Mesenteric fat pad (tissue), 1 donor: ENCODE measurements around the gene S100A16. TPM values are rescaled to one million over a fixed set of nuclear protein-coding genes. Genes with fewer than 3 reads are reported as not detected.

ENCODE experiments used
- DNase-seq: peaks from one replicate; pipeline ENCODE4 v3.0.0-alpha.2; 2020; ENCODE audit warnings: low spot score
- total RNA-seq: library from RNA; stranded (reverse); fragmentation: NEBNext Ultra II Directional; extraction: Animal tissue kit (Norgen Biotek cat#: 25700); gene quantifications from one replicate; pipeline ENCODE4 v1.2.1, GENCODE V29; 2021
- donor health status: DM: yes; HTN: yes; CAD: no.

The S100A16 gene
- total RNA-seq, 1 donor from 2014 or later = 107 TPM

DNA sequence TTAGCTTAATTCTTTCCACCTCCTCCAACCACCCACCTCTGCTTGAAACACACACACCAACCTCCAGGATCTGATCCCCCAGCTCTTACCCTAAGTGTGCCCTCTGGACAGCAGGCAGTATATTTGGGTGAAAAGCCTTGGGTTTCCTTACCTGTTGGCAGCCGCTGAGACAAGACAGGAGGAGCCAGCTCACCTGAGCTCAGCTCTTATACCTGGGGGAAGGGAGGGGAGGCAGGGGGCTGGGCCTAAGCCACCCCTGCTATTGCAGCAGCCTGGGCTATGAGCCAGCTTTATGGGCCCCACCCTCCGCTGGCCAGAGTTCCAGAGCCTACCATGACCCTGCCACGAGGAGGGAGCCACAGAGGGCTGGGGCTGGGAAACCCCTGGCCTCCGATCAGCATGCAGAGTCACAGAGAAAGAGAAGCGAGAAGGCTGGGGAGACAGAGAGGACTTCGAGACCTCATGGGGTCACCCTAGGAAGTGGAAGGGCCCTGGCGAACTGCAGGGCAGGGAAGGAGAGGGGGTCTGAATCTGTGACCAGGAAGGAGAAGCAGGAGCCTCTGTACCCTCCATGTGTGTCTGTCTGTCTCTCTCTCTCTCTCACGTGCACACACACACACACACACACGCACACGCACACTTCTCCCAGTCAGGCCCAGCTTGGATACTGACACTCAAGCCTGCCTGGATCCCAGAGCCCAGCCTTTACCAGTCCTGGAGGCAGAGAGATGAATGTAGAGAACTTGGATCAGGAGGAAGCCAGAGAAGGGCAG, 3.4 kb upstream of the S100A16 start, which contains the start of gene S100A14:
Gene S100A14 (minus strand): TSS at position 182 of the 773 bp plus-strand sequence. CDS start 467 bp downstream, outside the sequence.
- no peak for DNase-seq

GRCh38 chr1:153615406-153615805, 2.5 kb upstream of the S100A16 start:
- DNase-seq = no peak

- no peak for DNase-seq
Measured at GRCh38 chr1:153614906-153615305, 2.0 kb upstream of the S100A16 start.

- no peak for DNase-seq
Measured at GRCh38 chr1:153614189-153614900, 1.4 kb upstream of the S100A16 start.

DNA sequence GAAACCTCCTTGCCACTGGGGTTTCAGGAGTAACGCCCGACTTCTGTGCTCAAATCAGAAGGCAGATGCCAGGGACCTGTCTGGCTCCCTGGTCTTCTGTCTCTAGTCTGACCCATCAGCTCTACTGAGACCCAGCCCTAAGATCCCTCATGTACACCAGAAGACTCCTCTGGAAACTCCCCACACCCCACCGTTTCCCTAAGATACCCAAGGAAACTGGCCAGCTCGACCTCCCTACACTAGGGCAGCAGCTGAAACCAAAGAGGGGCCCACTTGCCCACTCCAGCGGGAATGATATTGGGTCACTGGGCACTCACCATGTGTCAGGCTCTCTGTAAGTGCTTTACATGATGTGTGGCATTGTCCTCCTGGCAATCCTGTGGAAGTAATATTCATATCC, 469 bp upstream of the S100A16 start:
- DNase-seq = no peak

DNA sequence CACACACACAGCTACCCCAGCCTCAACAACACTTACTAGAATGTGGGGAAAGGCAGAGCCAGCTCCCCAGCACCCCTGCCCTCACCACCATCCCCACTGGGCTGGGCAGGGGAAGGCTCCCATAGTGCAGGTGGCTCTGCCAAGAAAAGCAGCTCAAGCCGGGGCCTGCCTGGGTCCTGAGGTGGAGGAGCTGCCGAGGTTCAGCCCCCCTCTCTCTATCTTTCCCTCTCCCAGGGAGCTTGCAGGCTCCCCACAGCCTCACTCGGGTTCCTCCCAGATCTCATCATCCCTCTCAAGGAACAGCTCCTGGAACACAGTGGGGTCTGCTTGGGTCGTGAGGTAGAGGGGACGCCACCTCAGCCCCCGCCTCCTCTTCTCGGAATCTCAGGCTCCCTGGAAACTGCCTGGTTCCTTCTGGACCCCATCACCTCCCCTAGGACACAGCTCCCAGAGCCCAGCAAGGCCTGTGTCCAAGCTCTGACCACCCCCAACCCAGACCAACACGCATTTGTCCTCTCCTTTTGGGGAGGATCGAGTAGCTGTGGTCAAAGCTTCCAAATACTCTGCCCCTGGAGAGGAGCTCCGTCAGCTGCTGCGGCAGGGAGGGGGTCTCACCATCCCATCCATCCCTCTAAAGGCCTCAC, 704 bp downstream of the S100A16 start:
- DNase-seq = no peak

DNA sequence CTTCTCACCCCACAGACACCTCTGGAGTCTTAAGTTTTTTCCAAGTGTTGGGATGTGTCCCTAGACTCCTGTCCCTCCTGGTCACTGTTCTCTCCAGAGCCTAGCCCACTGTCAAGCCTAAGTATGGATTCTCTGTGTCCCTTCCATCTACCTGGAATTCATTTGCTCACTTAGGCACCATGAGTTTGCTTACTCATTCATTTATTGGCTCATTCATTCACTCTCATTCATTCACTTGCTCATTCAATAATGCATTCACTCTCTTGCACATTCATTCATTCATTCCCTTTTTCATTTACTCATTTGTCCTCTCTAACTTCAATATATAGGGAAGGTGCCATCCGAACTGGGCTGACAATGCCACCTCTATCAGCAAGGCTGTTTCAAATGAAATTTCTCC, 1.6 kb downstream of the S100A16 start:
- no peak for DNase-seq

- DNase-seq = no peak
Measured at GRCh38 chr1:153610811-153611301, 2.1 kb downstream of the S100A16 start.

DNA sequence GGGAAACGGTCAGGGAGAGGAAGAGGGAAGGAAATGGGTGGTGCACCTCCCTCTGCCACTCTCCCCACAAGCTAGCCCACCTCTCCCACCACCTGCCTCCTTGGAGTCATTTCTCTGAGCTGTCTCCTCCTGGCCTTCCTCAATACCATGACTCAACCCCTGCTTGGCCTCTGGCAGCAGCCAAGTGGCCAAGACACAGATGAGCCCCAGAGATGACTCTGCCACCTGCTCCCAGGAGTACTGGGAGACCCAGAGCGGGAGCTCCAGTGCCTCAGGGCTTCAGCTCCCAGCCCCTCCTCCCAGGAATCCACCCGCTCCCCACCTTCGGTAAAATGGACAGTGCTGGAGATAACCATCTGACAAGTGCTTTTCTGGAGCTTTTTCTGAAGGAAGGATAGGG, 2.6 kb downstream of the S100A16 start:
- no peak for DNase-seq

DNA sequence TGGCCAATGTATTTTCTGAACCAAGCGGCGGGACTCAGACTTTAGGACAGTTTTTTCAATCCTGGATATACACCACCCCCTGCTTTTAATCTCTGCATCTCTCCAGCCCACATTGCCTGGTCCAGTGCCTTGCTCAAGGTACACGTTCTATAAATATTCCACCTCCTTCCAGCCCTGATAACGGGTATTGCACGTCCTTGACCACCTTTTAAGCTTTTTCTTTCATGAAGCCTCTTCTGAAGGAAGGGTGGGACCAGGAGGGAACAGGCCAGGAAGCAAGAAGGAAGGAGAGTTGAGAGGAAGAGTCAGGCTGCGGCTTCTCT, 3.4 kb downstream of the S100A16 start:
- no peak for DNase-seq

GRCh38 chr1:153608742-153609584, 4.0 kb downstream of the S100A16 start:
- no peak for DNase-seq

GRCh38 chr1:153608089-153608682, 4.8 kb downstream of the S100A16 start:
- no peak for DNase-seq

DNA sequence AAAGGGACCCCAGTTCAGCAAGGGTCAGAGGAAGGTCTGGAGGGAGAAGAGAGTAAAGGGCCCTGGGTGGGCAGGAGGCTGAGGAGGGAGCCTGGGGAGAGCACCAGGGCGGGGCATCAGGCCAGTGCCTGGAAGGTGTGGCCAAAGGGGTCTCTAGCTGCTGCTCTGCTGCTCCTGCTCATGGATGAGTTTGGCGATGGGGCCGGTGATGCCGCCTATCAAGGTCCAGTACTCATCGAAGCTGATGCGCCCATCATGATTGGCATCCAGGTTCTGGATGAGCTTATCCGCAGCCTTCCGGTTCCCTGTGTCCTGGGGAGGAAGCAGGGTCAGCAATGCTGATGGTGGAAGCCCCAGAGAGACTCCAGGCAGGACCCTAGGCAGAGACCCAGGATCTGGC, 5.6 kb downstream of the S100A16 start:
- DNase-seq = no peak

DNA sequence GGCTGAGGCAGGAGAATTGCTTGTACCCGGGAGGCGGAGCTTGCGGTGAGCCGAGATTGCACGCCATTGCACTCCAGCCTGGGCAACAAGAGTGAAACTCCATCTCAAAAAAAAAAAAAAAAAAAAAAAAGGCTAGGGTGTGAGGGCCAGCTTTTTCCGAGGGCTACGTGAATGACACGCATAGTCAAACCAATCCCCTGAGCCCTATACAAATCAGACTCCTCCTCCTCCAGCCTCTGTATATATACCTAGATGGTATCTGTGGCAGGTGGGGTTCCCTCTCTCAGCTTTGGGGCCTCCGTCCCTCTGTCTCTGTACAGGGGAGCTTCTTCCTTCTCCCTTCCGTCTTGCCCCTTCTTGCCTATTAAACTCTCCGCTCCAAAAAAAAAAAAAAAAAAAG, 6.7 kb downstream of the S100A16 start:
- DNase-seq = no peak

GRCh38 chr1:153602749-153603148, 10.2 kb downstream of the S100A16 start:
- DNase-seq = no peak

DNA sequence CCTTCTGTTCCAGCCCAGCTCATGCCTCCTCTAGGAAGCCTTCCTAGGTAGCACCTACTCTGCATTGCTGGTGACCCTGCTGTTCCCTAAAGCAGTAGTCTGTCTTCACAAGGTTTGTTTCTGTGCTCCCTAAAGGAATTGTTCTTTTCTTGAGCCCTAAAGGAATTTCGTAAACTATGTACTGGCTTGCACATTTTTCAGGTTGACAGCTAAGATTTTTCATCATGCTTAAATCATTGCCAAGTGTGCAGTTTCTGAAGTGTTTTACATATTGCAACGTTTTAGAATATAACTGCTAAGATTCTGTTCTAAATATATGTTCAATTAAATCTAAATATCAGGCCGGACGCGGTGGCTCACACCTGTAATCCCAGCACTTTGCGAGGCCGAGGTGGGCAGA, 13.1 kb downstream of the S100A16 start:
- no peak for DNase-seq

DNA sequence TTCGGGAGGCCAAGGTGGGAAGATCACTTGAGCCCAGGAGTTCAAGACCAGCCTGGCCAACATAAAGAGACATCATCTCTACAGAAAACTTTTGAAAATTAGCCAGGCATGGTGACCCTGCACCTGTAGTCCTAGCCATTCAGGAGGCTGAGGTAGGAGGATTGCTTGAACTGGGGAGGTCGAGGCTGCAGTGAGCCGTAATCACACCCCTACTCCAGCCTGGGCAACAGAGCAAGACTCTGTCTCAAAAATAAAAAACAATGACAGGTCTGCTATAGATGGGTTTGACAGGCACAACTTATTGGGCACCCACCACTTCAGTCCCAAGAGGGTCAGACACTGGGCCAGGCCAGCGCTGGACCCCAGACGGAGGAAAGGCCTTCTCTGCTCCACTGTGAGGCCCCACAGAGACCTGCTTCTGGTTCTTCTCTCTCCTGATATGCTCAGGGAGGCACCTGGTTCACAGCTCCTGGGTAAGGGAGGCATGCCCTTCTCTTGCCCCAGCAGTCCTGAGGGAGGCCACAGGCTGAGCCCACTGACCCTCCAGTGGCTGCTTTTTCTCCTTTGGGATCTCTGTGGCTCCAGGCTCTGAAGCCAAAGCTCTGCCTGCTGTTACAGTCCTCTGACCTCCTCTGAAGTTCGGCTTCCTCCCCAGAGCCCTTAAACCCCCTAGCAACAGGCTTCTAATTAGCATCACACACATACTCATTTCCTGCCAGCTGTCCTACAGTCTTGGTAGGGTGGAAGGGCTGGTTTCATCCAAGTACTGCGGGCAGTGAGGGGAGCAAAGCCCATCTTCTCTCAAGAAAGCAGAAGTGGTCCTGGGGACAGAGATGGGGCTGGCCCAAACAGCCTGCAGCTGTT, 14.4 kb downstream of the S100A16 start:
- no peak for DNase-seq

- DNase-seq = no peak
Measured at GRCh38 chr1:153597206-153597605, 15.7 kb downstream of the S100A16 start.

- no peak for DNase-seq
Measured at GRCh38 chr1:153592748-153593147, 20.2 kb downstream of the S100A16 start.

DNA sequence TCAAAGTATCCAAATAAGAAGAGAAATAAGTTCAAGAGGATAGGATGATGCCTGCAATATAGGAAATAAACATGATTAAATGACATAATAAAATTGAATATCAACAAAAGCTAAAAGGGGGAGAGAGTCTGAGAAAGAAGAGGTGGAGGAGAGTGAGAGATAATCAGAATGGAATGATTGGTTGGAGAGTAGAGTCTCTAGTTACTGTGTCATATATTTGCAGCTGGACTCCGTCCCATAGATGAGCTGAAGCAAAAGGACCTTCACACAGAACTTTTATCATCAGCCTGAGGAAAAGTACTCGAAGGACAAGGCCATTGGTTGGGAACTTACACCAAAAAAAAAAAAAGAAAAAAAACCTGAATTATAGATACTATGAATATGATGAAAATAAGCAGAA, 24.5 kb downstream of the S100A16 start:
- DNase-seq = no peak
